HepG2 (cell line): ENCODE data around the gene SLC9A5. TPM values are rescaled to one million over a fixed set of nuclear protein-coding genes. Genes with fewer than 3 reads are reported as not detected.

ENCODE experiments used
- ARHGAP35 ChIP-seq: sonication (generic); formaldehyde crosslinking; IDR thresholded peaks from 2 replicates; pipeline ENCODE4 v1.9.0; 2022; ENCODE audit warnings: mild to moderate bottlenecking, inconsistent platforms, moderate library complexity, missing genetic modification reagents, borderline replicate concordance
- ATF7 ChIP-seq, 2 experiments: fragments of 450-650 bp in 1 of 2; sonication (generic) in 1 of 2; formaldehyde crosslinking in 1 of 2; IDR thresholded peaks; 2 replicates each; pipeline versions ENCODE4 v1.4.0 to v1.6.1; 2016 to 2020; ENCODE audit warnings: antibody characterized with exemption in 1 of 2, mild to moderate bottlenecking in 1 of 2, missing genetic modification reagents in 1 of 2
- EEA1 ChIP-seq: sonication (generic); formaldehyde crosslinking; IDR thresholded peaks from 2 replicates; pipeline ENCODE4 v1.5.1; 2020; ENCODE audit warnings: mild to moderate bottlenecking, missing genetic modification reagents, borderline replicate concordance
- EED ChIP-seq: sonication (generic); formaldehyde crosslinking; IDR thresholded peaks from 2 replicates; pipeline ENCODE4 v1.5.0; 2020; ENCODE audit warnings: mild to moderate bottlenecking, missing genetic modification reagents
- HNRNPLL ChIP-seq: fragments of 200-400 bp; formaldehyde crosslinking; IDR thresholded peaks from 2 replicates; pipeline ENCODE4 v1.6.1; 2017; ENCODE audit warnings: mild to moderate bottlenecking, low read depth, low read length; ENCODE audit not compliant: poor library complexity, severe bottlenecking
- JARID2 ChIP-seq: sonication (generic); formaldehyde crosslinking; IDR thresholded peaks from 2 replicates; pipeline ENCODE4 v1.8.1; 2023; ENCODE audit warnings: missing genetic modification reagents, inconsistent platforms; ENCODE audit not compliant: insufficient replicate concordance
- JDP2 ChIP-seq: sonication (generic); formaldehyde crosslinking; IDR thresholded peaks from 2 replicates; pipeline ENCODE4 v1.8.1; 2022; ENCODE audit warnings: missing genetic modification reagents, borderline replicate concordance
- KLF9 ChIP-seq: IDR thresholded peaks from 2 replicates; pipeline ENCODE4 v1.6.1; 2016; ENCODE audit warnings: low read depth
- LBX2 ChIP-seq: sonication (generic); formaldehyde crosslinking; IDR thresholded peaks from 2 replicates; pipeline ENCODE4 v1.5.0; 2020; ENCODE audit warnings: missing genetic modification reagents, mild to moderate bottlenecking, borderline replicate concordance
- PPARG ChIP-seq: conservative IDR thresholded peaks from 2 replicates; pipeline ENCODE4 v1.6.1; 2016; ENCODE audit warnings: missing biosample characterization, missing genetic modification reagents
- SOX6 ChIP-seq, 2 experiments: fragments of 450-650 bp in 1 of 2; sonication (generic) in 1 of 2; formaldehyde crosslinking in 1 of 2; IDR thresholded peaks; 2 replicates each; pipeline versions ENCODE4 v1.4.0 to v1.6.1; 2017 to 2020; ENCODE audit warnings: antibody characterized with exemption in 1 of 2, mild to moderate bottlenecking in 1 of 2, missing genetic modification reagents in 1 of 2
- TIGD3 ChIP-seq: sonication (generic); formaldehyde crosslinking; IDR thresholded peaks from 2 replicates; pipeline ENCODE4 v1.5.1; 2020; ENCODE audit warnings: mild to moderate bottlenecking, missing genetic modification reagents, borderline replicate concordance
- YEATS4 ChIP-seq: sonication (generic); formaldehyde crosslinking; IDR thresholded peaks from 2 replicates; pipeline ENCODE4 v1.4.0; 2020; ENCODE audit warnings: missing genetic modification reagents, borderline replicate concordance
- ZBTB39 ChIP-seq: sonication (generic); formaldehyde crosslinking; IDR thresholded peaks from 2 replicates; pipeline ENCODE4 v1.5.0; 2020; ENCODE audit warnings: missing genetic modification reagents
- ZEB1 ChIP-seq: IDR thresholded peaks from 2 replicates; pipeline ENCODE4 v1.6.1; 2012; ENCODE audit warnings: mild to moderate bottlenecking, low read depth, inconsistent platforms; ENCODE audit not compliant: insufficient replicate concordance
- ZFP36 ChIP-seq: fragments of 150-350 bp; IDR thresholded peaks from 2 replicates; pipeline ENCODE4 v1.6.1; 2018; ENCODE audit warnings: borderline replicate concordance, low read length, low read depth; ENCODE audit not compliant: partially characterized antibody
- ZGPAT ChIP-seq: IDR thresholded peaks from 2 replicates; pipeline ENCODE4 v1.6.1; 2016; ENCODE audit warnings: mild to moderate bottlenecking
- ZNF138 ChIP-seq: sonication (generic); formaldehyde crosslinking; IDR thresholded peaks from 2 replicates; pipeline ENCODE4 v1.5.0; 2020; ENCODE audit warnings: mild to moderate bottlenecking, low read depth, missing genetic modification reagents
- ZNF224 ChIP-seq: sonication (generic); formaldehyde crosslinking; IDR thresholded peaks from 2 replicates; pipeline ENCODE4 v1.5.0; 2020; ENCODE audit warnings: mild to moderate bottlenecking, missing genetic modification reagents
- ZNF3 ChIP-seq: IDR thresholded peaks from 2 replicates; pipeline ENCODE4 v1.7.0; 2017; ENCODE audit warnings: inconsistent platforms
- ZNF891 ChIP-seq: sonication (generic); formaldehyde crosslinking; IDR thresholded peaks from 2 replicates; pipeline ENCODE4 v1.5.0; 2020; ENCODE audit warnings: mild to moderate bottlenecking, missing genetic modification reagents
- ZSCAN20 ChIP-seq: sonication (generic); formaldehyde crosslinking; IDR thresholded peaks from 2 replicates; pipeline ENCODE4 v1.4.0; 2020; ENCODE audit warnings: missing genetic modification reagents, mild to moderate bottlenecking, borderline replicate concordance
- polyA plus RNA-seq, 8 experiments: library from polyadenylated mRNA; depleted of rRNA in 3 of 8; stranded (reverse) in 7 of 8; unstranded in 1 of 8; fragments of >200 nt; fragmentation: Illumina TruSeq in 4 of 8; extraction: Trizol in 4 of 8; gene quantifications; 2 replicates each; pipeline versions ENCODE4 v1.2.1 to v1.2.3, GENCODE V29; 2011 to 2016; ENCODE audit warnings: low read depth in 4 of 8, missing spikeins in 1 of 8, mixed read lengths in 1 of 8; ENCODE audit not compliant: insufficient read depth in 1 of 8
- total RNA-seq, 5 experiments: library from RNA; depleted of rRNA; stranded (reverse); fragments of >200 nt; fragmentation: Illumina TruSeq; extraction: Trizol; gene quantifications; 2 replicates each; pipeline ENCODE4 v1.2.3, GENCODE V29; 2016; ENCODE audit warnings: low read depth in 1 of 5

The SLC9A5 gene
- total and polyA plus RNA-seq, 2 of the 13 experiments (the other 11 are each of a cell fraction or from before 2014, with no cell fraction given), result 0.58 to 1.4 TPM

GRCh38 chr16:67277999-67278772 lies 29.4 kb downstream of the SLC9A5 start (continued):
- TF ChIP-seq ZFP36, result no peak
- TF ChIP-seq JARID2, result peak; percentile 3
- 0 out of 2 replicates have a peak, but pooled peaks have one; percentile 61 for TF ChIP-seq ZNF138
- no peak for TF ChIP-seq HNRNPLL
- TF ChIP-seq LBX2 (CRISPR knock-in tag), result 0 out of 2 replicates have a peak, but pooled peaks have one; percentile 11
- no peak for TF ChIP-seq ZSCAN20
- peak; percentile 68 for TF ChIP-seq ZEB1
- no peak for TF ChIP-seq ATF7 (IDR thresholded peaks at IDR 0.05)
- TF ChIP-seq ATF7 (CRISPR knock-in tag; IDR thresholded peaks at IDR 0.05), result no peak
- peak; percentile 31 for TF ChIP-seq TIGD3
- TF ChIP-seq ZNF224 (CRISPR knock-in tag), result peak; percentile 41; the same call in 1 of the 2 replicates
- 0 out of 2 replicates have a peak, but pooled peaks have one; percentile 8 for TF ChIP-seq EED (CRISPR knock-in tag)
- peak; percentile 61; the same call in 1 of the 2 replicates for TF ChIP-seq ZBTB39 (CRISPR knock-in tag)
- no peak for TF ChIP-seq KLF9 (CRISPR knock-in tag)
- no peak for TF ChIP-seq YEATS4
- 0 out of 2 replicates have a peak, but pooled peaks have one; percentile 20 for TF ChIP-seq ZGPAT (CRISPR knock-in tag)
- no peak for TF ChIP-seq ZNF891 (CRISPR knock-in tag)
- TF ChIP-seq ARHGAP35 (CRISPR knock-in tag), result no peak
- TF ChIP-seq EEA1 (CRISPR knock-in tag), result no peak
- TF ChIP-seq ZNF3 (CRISPR knock-in tag), result no peak
- no peak for TF ChIP-seq JDP2 (CRISPR knock-in tag)
- TF ChIP-seq PPARG (CRISPR knock-in tag), result no peak
- no peak for TF ChIP-seq SOX6 (IDR thresholded peaks at IDR 0.05)
- no peak for TF ChIP-seq SOX6 (CRISPR knock-in tag; IDR thresholded peaks at IDR 0.05)
